IPS-20b (cell line): ENCODE results near the gene PRKG1.
"Not testable (repeated sequence)": the region's sequence is repeated elsewhere in the genome, so short reads cannot be mapped to it uniquely, and the experiment has no call there.

ENCODE experiments used
- H3K27ac ChIP-seq: one replicate; pipeline ENCODE4 v1.5.1; 2013; ENCODE audit warnings: low read length
- H3K27me3 ChIP-seq: 2 replicates; pipeline ENCODE4 v1.6.1; 2013; ENCODE audit warnings: mild to moderate bottlenecking, low read length, inconsistent platforms; ENCODE audit not compliant: insufficient read depth
- H3K36me3 ChIP-seq: 2 replicates; pipeline ENCODE4 v1.6.1; 2013; ENCODE audit warnings: low read depth, mild to moderate bottlenecking, inconsistent platforms, low read length, moderate library complexity; ENCODE audit not compliant: insufficient read depth
- H3K4me1 ChIP-seq: 2 replicates; pipeline ENCODE4 v1.6.1; 2013; ENCODE audit warnings: mild to moderate bottlenecking, control low read depth, inconsistent platforms, low read length, moderate library complexity; ENCODE audit not compliant: insufficient read depth
- H3K4me3 ChIP-seq: 2 replicates; pipeline ENCODE4 v1.5.1; 2013; ENCODE audit warnings: mild to moderate bottlenecking, low read length, inconsistent platforms
- H3K9ac ChIP-seq: 2 replicates; pipeline ENCODE4 v1.6.1; 2013; ENCODE audit warnings: low read depth, mild to moderate bottlenecking, inconsistent platforms, low read length, moderate library complexity
- H3K9me3 ChIP-seq: 2 replicates; pipeline ENCODE4 v1.6.1; 2013; ENCODE audit warnings: mild to moderate bottlenecking, low read depth, low read length, inconsistent platforms; ENCODE audit not compliant: insufficient read depth

PRKG1 gene

GRCh38 chr10:51745397-51745796 is 671.1 kb downstream of the PRKG1 start:
- Histone ChIP-seq H3K36me3 (no peaks in the 10 kb centered on the region), H3K9ac (no peak overlapping the region), H3K4me1 (peaks cover 4% of the 10 kb centered on the region; the same call in 1 of the 2 replicates), H3K4me3 (no peak overlapping the region), H3K27me3 (no peaks in the 10 kb centered on the region), H3K27ac (no peak overlapping the region), H3K9me3 (no peaks in the 10 kb centered on the region)

GRCh38 chr10:51747216-51747615 is 672.9 kb downstream of the PRKG1 start:
- Histone ChIP-seq H3K4me3 (no peak overlapping the region), H3K36me3 (no peaks in the 10 kb centered on the region), H3K27ac (no peak overlapping the region), H3K4me1 (peaks cover 4% of the 10 kb centered on the region; the same call in 1 of the 2 replicates), H3K27me3 (no peaks in the 10 kb centered on the region), H3K9me3 (no peaks in the 10 kb centered on the region), H3K9ac (no peak overlapping the region)

- Histone ChIP-seq H3K36me3 (no peaks in the 10 kb centered on the region), H3K4me1 (peaks cover 4% of the 10 kb centered on the region; the same call in 1 of the 2 replicates), H3K4me3 (no peak overlapping the region), H3K9ac (no peak overlapping the region), H3K27me3 (no peaks in the 10 kb centered on the region), H3K27ac (no peak overlapping the region), H3K9me3 (no peaks in the 10 kb centered on the region)
These were observed 674.7 kb downstream of the PRKG1 start for GRCh38 chr10:51748959-51749358.

GRCh38 chr10:51758366-51758765 is 684.1 kb downstream of the PRKG1 start:
- H3K36me3 ChIP-seq = no peaks in the 10 kb centered on the region
- no peaks in the 10 kb centered on the region for H3K9me3 ChIP-seq
- H3K9ac ChIP-seq = no peak overlapping the region
- H3K27me3 ChIP-seq = no peaks in the 10 kb centered on the region
- H3K27ac ChIP-seq = no peak overlapping the region
- no peak overlapping the region for H3K4me3 ChIP-seq
- no peaks in the 10 kb centered on the region; the same call in 1 of the 2 replicates for H3K4me1 ChIP-seq

GRCh38 chr10:51758838-51759237 is 684.6 kb downstream of the PRKG1 start:
- H3K4me1 ChIP-seq, H3K4me3 ChIP-seq, H3K27ac ChIP-seq, H3K9me3 ChIP-seq, H3K36me3 ChIP-seq, H3K27me3 ChIP-seq, H3K9ac ChIP-seq: not testable (repeated sequence)

- Histone ChIP-seq H3K4me3 (no peak overlapping the region), H3K4me1 (no peaks in the 10 kb centered on the region; the same call in 1 of the 2 replicates), H3K27me3 (no peaks in the 10 kb centered on the region), H3K36me3 (no peaks in the 10 kb centered on the region), H3K9ac (no peak overlapping the region), H3K27ac (no peak overlapping the region), H3K9me3 (no peaks in the 10 kb centered on the region)
These were observed 685.7 kb downstream of the PRKG1 start for GRCh38 chr10:51759896-51760534.

- Histone ChIP-seq H3K9ac (no peak overlapping the region), H3K27ac (no peak overlapping the region), H3K36me3 (no peaks in the 10 kb centered on the region), H3K9me3 (peaks cover under 1% of the 10 kb centered on the region; the same call in 1 of the 2 replicates), H3K4me1 (no peaks in the 10 kb centered on the region; the same call in 1 of the 2 replicates), H3K27me3 (no peaks in the 10 kb centered on the region), H3K4me3 (no peak overlapping the region)
These were observed 686.8 kb downstream of the PRKG1 start for GRCh38 chr10:51760864-51761640.

GRCh38 chr10:51763746-51764145 is 689.5 kb downstream of the PRKG1 start:
- Histone ChIP-seq H3K4me3 (no peak overlapping the region), H3K27me3 (no peaks in the 10 kb centered on the region), H3K9me3 (peaks cover 5% of the 10 kb centered on the region; the same call in 1 of the 2 replicates), H3K36me3 (no peaks in the 10 kb centered on the region), H3K4me1 (no peaks in the 10 kb centered on the region; the same call in 1 of the 2 replicates), H3K27ac (no peak overlapping the region), H3K9ac (no peak overlapping the region)

- Histone ChIP-seq H3K4me1 (no peaks in the 10 kb centered on the region), H3K27me3 (no peaks in the 10 kb centered on the region), H3K36me3 (no peaks in the 10 kb centered on the region), H3K4me3 (no peak overlapping the region), H3K9ac (no peak overlapping the region), H3K9me3 (peaks cover 5% of the 10 kb centered on the region; the same call in 1 of the 2 replicates), H3K27ac (no peak overlapping the region)
These were observed 691.1 kb downstream of the PRKG1 start for GRCh38 chr10:51765284-51765971.

GRCh38 chr10:51766423-51767102 is 692.3 kb downstream of the PRKG1 start:
- Histone ChIP-seq H3K4me1 (no peaks in the 10 kb centered on the region), H3K4me3 (no peak overlapping the region), H3K9me3 (peaks cover 5% of the 10 kb centered on the region; the same call in 1 of the 2 replicates), H3K36me3 (no peaks in the 10 kb centered on the region), H3K27ac (no peak overlapping the region), H3K27me3 (no peaks in the 10 kb centered on the region), H3K9ac (no peak overlapping the region)

GRCh38 chr10:51767103-51767763 is 692.9 kb downstream of the PRKG1 start:
- H3K27ac ChIP-seq = no peak overlapping the region
- no peaks in the 10 kb centered on the region; the same call in 1 of the 2 replicates for H3K4me1 ChIP-seq
- no peaks in the 10 kb centered on the region for H3K36me3 ChIP-seq
- no peak overlapping the region for H3K9ac ChIP-seq
- no peak overlapping the region for H3K4me3 ChIP-seq
- peaks cover 5% of the 10 kb centered on the region; the same call in 1 of the 2 replicates for H3K9me3 ChIP-seq
- H3K27me3 ChIP-seq = no peaks in the 10 kb centered on the region
